Right hindlimb (tissue), 1 donor: ENCODE results near the gene MBP.

ENCODE experiments used
- DNase-seq: peaks from one replicate; pipeline ENCODE4 v3.0.0-alpha.2; 2018

Gene MBP

DNA sequence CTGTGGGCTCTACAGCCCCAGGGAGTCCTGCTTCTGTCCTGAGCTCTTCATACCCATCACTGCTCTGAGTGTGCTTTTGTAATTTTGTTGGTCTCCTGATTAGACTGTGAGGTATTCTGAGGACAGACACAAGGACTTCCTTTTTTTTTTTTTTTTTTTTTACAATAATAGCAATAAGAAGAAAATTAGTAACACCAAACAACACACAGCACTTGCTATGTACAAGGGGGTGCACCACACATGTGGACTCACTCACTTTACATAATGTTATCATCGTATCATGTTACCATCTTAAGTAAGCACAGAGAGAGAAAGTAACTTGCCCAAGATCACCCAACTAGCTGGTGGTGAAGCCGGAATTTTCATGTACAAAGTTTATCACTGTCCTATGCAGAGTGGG lies 34.6 kb downstream of the MBP start:
- DNase-seq: no peak

DNA sequence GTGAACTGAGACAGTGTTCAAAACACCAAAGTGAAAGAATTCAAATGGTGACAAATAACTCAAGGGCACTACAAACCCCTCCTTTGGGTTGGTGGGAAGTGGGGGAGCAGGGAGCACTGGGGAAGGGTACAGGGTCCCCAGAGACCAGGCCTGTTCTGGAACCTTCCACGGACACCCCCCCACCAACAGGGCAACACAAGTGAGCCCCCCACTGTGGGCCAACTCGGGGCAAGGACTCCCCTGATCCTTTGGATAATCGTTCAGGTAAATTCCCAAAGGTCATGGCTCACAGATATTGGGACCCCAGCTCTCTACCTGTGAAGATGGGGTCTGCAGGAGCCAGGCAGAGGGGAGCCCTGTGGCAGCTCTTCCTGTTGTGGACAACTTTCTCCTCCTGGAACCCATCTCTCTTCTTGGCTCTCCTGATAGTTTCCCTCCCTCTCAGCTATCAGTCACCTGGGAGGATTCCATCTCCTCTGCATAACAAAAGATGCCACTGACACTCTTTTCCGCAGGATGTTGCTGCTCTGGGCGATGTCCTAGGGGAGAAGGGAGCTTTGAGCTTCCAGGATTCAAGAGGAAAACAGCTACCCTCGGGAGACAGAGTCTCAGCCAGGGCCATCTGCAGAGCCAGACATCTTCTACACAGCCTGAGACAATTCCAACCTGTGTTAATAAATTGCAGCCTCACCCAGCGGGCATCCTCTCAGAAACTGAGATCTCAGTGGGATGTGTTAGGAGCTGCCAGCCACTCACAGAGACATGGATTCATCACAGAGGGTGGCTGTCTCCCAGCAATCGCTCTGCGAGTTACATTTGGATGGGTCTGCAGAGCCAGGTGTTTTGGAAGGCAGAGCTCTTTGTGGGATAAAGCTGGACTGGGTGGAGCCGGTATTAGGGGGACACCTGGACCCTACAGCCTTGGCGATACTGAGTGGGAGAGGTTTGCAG lies 35.4 kb downstream of the MBP start:
- DNase-seq: no peak

- no peak for DNase-seq
Observed at GRCh38 chr18:77095391-77096371, 36.9 kb downstream of the MBP start.

DNA sequence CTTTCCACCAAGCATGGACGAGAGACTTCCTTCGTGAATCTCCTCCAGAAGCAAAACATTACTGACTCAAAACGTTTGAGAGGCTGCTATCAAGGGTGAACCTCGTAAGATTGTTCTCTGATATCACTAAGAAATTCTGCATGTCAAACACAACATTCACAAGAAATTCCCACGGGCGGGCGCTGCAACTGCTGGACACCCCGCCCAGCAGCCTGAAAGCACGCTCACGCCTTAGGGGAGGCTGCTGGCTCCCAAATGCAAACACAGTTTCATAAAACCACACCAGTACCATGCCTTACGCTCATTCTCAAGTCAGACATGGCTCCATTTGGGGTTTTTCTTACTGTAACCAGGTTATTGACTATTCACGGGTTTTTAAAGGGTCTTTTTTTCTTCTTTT lies 39.0 kb downstream of the MBP start:
- no peak for DNase-seq

GRCh38 chr18:77093067-77093430 lies 39.5 kb downstream of the MBP start:
- no peak for DNase-seq

DNA sequence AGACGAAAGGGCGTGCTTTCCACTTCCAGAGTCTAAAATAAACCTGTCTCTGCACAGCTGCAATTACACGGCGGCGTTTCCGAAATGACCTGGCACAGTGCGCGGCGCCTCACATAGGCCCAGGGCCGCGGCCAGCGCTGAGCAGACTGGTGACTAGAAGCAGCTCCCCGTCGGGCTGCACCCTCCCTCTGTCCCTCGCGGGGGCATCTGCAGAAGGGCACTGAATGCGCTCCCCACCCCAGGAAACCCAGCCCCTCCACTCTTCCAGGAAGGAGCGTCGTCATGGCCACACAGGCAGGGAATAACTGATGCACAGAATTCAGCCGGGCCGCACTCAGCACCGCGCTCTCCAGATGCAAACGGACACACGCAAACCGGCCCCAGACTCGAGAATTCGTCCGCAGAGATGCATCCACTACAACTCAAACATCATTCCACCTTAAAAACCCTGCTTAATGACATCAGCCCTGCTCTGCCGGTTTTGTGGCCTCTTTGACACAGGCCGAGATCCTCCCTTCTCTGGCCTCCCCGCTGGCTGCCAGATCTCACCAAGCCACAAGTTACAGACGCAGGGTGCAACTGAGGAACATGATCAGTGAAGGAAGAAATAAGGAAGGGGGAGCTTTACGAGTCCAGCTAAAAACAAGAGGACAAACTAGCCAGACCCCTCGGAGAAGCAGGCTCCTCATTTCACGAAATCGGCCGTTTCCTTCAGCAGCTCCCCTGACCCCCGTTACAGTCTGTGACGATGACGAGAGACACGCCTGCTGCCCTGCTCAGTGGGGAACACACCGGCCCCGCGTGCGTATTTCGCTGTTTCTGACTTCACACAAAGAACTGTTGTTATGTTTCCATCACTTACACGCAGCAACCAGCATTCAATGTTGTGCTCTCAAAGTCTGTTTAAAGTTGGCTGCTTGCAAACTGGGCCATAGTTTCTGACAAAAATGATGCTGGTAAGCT lies 40.2 kb downstream of the MBP start:
- no peak for DNase-seq

GRCh38 chr18:77091366-77091765 lies 41.2 kb downstream of the MBP start:
- DNase-seq: no peak

- DNase-seq: no peak
Observed at GRCh38 chr18:77090546-77091174, 41.9 kb downstream of the MBP start.

DNA sequence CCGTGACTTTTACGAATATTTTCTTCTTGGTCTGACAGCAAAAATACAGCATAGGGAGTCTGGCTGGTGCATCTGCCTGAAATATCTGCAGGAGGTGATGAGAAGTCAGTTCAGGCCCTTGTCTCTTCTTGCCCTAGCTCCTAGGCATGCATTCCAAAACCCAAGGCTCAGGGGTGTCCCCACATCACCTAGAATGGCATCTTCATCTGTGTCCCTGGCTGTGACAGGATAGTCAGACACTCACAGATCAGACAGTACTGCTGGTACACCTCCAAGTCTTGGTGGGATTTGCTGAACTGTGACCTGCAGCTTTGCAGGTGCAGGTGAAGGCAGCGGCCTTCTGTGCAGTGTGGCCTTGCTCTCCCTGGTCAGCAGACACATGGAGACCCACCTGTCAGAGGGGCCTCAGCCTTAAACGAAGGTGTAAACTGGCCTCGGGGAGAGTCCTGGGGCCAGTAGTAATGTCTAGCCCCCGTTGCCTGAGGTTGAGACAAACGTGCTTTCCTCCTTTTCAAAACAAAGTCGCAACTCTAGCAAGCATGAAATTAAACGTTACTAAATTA lies 42.8 kb downstream of the MBP start:
- no peak for DNase-seq

DNA sequence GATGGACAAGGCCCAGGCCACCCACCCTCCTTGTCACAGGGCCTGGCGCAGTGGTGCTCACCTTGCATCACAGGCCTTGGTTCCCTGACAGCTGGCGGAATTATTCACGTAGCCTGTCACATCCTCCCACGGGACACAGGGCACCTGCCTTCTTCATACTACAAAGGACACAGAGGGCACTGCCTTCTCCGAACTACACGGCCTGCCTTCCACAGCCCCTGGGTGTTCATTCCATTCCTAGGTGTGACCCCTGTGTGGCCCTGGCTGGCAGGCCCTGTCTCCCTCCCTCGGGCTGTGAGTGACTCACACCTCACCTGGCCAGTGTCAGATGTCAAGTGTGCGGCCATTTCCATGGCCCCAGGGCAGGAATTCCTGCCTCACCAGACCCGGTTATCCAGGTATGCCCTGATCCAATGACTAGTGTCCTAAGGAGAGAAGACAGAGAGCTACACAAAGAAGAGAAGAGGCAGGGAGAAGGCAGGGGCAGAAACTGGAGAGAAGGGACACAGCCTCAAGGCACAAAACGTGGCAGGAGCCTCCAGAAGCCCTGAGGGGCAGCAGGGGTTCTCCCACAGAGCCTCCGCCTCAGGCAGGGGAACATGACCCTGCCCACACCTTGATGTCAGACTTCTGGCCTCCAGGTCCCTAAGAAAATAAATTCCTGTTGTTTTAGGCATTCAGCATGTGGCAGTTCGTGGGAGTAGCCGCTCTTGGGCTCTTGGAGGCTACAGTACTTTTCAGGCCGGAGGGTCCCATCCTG lies 43.4 kb downstream of the MBP start:
- no peak for DNase-seq

DNA sequence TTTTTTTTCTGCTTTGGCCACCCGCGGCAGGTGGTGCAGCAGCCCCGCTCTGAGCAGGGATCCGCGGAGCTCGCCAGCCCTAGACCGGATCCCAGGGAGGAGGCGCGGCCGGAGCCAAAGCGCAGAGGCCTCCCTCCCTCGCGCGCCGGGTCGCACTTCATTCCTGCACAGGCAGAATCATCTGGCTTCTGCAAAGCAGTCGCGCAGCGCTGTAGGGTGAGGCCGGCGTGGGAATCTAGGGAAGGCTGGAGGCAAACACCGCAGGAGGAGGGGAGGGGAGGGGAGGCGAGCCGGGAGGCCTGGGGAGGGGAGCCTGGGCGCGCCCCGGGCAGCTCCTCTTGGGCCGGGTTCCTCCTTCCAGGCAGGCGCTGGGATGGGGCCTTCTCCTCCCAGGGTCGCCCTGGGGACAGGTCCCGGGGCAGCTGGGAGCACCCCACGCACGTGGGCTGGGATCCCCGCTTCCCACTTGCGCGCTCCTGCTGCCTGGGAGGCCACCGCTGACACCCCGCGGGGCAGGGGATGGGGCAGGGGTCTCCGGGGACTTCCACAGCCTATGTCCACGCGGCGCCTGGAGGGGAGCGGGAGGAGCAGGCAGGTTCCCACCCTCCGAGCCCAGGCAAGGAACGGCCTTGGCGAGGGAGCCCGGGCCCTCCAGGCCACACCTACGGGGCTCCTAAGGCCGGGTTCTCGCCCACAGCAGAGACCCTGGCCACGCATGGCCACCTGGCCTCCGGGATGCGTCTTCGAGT lies 45.0 kb downstream of the MBP start:
- peak; percentile 83 for DNase-seq

- DNase-seq: no peak
Observed at GRCh38 chr18:77086656-77087392, 45.8 kb downstream of the MBP start.

DNA sequence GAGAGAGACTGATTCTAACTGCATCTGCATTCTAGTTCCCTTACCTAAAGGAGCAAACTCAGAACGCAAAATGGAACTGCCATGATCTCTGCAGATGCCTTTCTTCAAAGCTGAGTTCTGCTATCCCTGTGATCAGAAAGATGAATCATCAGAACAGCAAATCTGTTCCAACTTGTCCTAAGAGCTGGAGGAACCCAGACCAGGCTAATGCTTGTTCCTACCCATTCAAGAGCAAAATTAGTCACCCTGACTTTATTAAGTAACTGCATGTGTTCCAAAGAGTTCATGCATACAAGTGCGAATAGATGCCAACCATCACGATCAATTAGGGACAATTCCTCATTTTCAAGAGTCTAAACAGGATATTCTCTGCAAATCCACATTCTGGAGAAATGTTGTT lies 46.5 kb downstream of the MBP start:
- no peak for DNase-seq

DNA sequence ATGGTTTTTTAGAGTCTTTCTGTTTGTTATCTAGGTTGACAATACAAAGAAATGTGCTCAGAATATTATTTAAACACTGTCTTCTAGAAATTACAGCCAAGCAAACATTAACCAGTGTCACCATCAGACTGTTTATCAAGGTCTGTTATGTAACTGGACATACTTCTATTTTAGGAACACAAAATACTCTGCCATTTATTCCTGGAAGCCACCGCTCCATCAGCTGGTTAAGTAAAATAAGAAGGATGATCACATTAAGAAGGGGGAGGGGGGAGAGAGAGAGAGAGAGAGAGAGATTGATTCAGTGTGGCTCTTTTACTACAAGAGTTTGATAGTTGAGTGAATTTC lies 47.9 kb downstream of the MBP start:
- DNase-seq: no peak

GRCh38 chr18:77082316-77082955 lies 50.1 kb downstream of the MBP start:
- no peak for DNase-seq

DNA sequence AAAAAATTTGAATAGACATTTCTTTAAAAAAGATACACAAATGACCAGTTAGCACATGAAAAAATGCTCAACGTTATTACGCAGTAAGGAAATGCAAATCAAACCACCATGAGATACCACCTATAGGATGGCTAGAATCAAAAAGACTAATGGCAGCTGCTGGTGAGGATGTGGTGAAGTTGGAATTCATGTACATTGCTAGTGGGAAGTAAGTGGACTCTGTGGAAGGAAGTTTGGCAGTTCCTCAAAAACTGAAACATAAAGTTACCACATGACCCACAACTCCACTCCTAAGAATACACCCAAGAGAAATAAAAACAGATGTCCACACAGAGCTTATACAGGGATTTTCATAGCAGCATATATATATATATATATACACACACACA lies 51.2 kb downstream of the MBP start:
- DNase-seq: no peak

GRCh38 chr18:77079954-77080682 lies 52.5 kb downstream of the MBP start:
- no peak for DNase-seq

DNA sequence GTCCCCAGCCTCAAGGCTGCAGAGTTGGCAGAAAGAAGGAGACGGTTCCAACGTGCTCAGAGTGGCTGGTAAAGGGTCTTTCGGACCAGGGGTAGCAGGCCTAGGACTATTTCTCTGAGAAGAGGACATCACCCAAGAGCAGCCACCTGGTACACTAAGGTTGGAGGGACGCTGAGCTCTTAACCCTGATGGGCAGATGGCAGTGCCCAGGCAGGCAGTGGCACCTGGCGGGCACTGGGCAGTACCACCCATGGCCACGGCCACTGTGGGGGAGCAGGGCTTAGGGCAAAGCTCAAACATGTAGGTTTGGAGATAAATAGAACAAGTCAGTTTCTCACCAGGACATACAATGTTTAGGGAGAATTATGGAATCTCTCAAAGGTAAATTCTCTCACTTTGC lies 53.5 kb downstream of the MBP start:
- DNase-seq: no peak
